RWPE1 (cell line): ENCODE results near the gene RGS7BP.

Experiments used
- CTCF ChIA-PET: fragments of 350-600 bp; sonication (Branson Sonifier 250); formaldehyde crosslinking; extraction: SDS; loops from one replicate; lab custom pipeline; 2021; lab: Yijun Ruan, JAX
- POLR2A ChIA-PET: fragments of 400-600 bp; formaldehyde crosslinking; extraction: SDS; loops from one replicate; lab custom pipeline; 2020; ENCODE audit warnings: antibody characterized with exemption; ENCODE audit not compliant: low non-redundant PET; lab: Yijun Ruan, JAX
- DNase-seq: peaks from one replicate; pipeline ENCODE4 v3.0.0; 2012; ENCODE audit warnings: low spot score
- H3K27ac ChIP-seq: fragments of 450-650 bp; 2 replicates; pipeline ENCODE4 v1.5.1; 2017
- CTCF ChIP-seq: fragments of 450-650 bp; conservative IDR thresholded peaks from 2 replicates; pipeline ENCODE4 v1.5.1; 2017; ENCODE audit warnings: low read depth, mild to moderate bottlenecking

Gene RGS7BP

DNA sequence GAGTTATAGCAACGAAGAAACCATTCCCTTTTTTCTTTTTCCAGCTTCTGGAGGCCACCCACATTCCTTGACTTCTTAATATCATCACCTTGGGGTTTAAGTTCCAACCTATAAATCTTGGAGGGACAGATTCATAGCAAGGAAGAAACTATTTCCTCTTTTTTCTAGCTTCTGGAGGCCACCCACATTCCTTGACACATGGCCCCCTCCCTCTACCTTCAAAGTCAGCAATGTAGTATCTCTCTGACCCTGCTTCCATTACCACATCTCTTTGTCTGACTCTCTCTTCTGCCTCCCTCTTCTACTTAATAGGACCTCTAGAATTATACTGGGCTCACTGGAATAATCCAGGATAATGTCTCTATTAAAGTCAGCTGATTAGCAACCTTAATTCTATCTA lies 149.8 kb downstream of the RGS7BP start:
- ChIA-PET CTCF (no interaction called here), POLR2A (no interaction called here)
- TF ChIP-seq CTCF = no peak
- DNase-seq = no peak
- no peak overlapping the region for H3K27ac ChIP-seq

DNA sequence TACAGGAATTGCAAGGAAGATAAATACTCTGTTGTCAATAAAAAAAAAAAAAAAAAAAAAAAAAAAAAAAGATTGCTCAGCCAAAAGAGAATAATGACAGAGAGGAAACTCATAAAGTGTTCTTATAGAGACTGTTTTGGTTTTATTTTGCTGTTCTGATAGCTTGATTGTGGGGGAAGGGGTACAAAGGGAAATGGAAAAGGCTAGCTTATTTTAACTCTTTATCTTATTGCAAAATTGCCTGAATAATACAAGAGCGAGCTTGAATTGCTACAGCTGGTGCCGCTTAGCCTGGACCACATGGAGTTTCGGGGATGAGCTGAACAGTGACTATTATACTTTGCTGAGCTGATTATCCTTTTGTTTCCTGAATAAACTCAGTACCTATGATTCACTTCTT lies 153.5 kb downstream of the RGS7BP start:
- CTCF ChIA-PET = interaction anchor here (0.6 to 1.0 kb wide), 3 partner anchors 16 to 283 kb away, joined by 3 read pairs; no protein-coding TSS in a partner anchor
- POLR2A ChIA-PET = no interaction called here

More for the DNA sequence above, 153.5 kb downstream of the RGS7BP start:
- no peak for DNase-seq
- H3K27ac ChIP-seq = no peak overlapping the region
- TF ChIP-seq CTCF = no peak
